ENCODE results near the gene TMTC4.

TMTC4 gene

GRCh38 chr13:100561599-100562204 is 112.9 kb downstream of the TMTC4 start:
- Histone ChIP-seq H3K36me3 (ENCODE audit: control insufficient read depth in 2 of 2, insufficient read depth in 1 of 2, low read length in 2 of 2) (no peaks in the 10 kb centered on the region), H3K4me1 (ENCODE audit: control insufficient read depth, insufficient read depth, low read length) (no peaks in the 10 kb centered on the region), H3K9me3 (ENCODE audit: control insufficient read depth, insufficient read depth, low read depth, low read length) (no peaks in the 10 kb centered on the region), H3K4me3 (ENCODE audit: low read depth, low read length) (no peak overlapping the region), H3K27ac (ENCODE audit: extremely low read depth, low read depth, low read length) (no peak overlapping the region)
- POLR2A ChIA-PET: no interaction called here
- CTCF ChIA-PET: interaction anchor here (3.1 kb wide), 1 partner anchor 12 kb away, joined by 13 read pairs; no protein-coding TSS in a partner anchor
- TF ChIP-seq TRIM28 (IDR thresholded peaks at IDR 0.05; ENCODE audit: borderline replicate concordance, low read length) (no peak), PRDM4 (tag by site-specific recombination; IDR thresholded peaks at IDR 0.05) (no peak), ZNF645 (tag by site-specific recombination; IDR thresholded peaks at IDR 0.05) (no peak), PRDM10 (tag by site-specific recombination; IDR thresholded peaks at IDR 0.05) (no peak), AEBP2 (tag by site-specific recombination; IDR thresholded peaks at IDR 0.05; ENCODE audit: borderline replicate concordance) (no peak), ZNF398 (tag by site-specific recombination; IDR thresholded peaks at IDR 0.05) (no peak), ZNF580 (tag by site-specific recombination; IDR thresholded peaks at IDR 0.05) (no peak), ZNF639 (tag by site-specific recombination; IDR thresholded peaks at IDR 0.05) (no peak), HOXD13 (CRISPR knock-in tag; IDR thresholded peaks at IDR 0.05; ENCODE audit: borderline replicate concordance) (no peak), ZFP69B (tag by site-specific recombination; IDR thresholded peaks at IDR 0.05) (no peak), KLF16 (tag by site-specific recombination; IDR thresholded peaks at IDR 0.05) (no peak), ZNF558 (tag by site-specific recombination; IDR thresholded peaks at IDR 0.05) (no peak), HIC1 (tag by site-specific recombination; IDR thresholded peaks at IDR 0.05) (no peak), ZNF133 (tag by site-specific recombination; IDR thresholded peaks at IDR 0.05) (no peak), ZNF549 (tag by site-specific recombination; IDR thresholded peaks at IDR 0.05) (no peak), ZNF707 (tag by site-specific recombination; IDR thresholded peaks at IDR 0.05) (no peak), ZBTB11 (tag by site-specific recombination; conservative IDR thresholded peaks at IDR 0.05; ENCODE audit: low read depth) (no peak)
